NCI-H1694 treated with DMSO at 0.1 percent for 48 hours (cell line): ENCODE measurements around the gene PTPMT1.
"Not testable (repeated sequence)": the region's sequence is repeated elsewhere in the genome, so short reads cannot be mapped to it uniquely, and the experiment has no call there.

Source experiments
- DNase-seq: peaks from one replicate; lab custom pipeline; 2025; lab: John Stamatoyannopoulos, UW

Gene PTPMT1

DNA sequence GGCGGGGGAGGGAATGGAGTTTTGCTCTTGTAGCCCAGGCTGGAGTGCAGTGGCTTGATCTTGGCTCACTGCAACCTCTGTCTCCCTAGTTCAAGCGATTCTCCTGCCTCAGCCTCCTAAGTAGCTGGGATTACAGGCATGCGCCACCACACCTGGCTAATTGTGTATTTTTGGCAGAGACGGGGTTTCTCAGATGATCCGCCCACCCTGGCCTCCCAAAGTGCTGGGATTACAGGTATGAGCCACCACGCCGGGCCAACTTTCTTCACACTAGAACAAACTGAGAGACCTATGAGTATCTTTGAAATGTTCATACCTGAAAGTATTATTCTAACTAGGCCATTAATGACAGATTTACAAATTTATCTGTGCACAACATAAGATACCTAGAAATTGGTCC, 19.1 kb upstream of the PTPMT1 start:
- not testable (repeated sequence) for DNase-seq

DNA sequence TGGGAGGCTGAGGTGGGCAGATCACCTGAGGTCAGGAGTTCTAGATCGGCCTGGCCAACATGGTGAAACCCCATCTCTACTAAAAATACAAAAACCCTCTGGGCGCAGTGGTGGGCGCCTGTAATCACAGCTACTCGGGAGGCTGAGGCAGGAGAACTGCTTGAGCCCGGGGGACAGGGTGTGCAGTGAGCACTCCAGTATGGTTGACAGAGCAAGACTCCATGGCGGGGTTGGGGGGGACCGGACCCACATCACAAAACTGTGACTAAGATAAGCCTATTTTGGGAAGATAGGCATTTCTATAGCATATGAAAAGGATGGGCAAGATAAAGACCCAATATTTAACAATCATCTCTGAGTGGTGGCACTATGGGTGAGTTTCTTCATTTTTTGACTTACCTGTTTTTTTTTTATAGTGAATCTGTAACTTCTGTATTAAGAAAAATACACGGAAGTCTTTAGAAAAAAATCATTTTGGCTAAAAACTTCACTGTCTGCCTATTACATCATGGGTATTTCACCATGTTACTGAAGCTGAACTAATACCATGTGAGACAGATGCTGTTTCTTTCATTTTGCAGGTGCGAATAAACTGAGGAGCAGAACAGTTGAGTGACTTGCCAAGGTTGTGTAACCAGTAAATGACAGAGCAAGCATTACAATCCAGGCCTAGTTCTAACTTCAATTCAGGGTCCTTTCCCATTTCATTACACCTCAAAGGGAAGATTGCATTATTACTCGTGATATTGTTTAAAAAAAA, 14.9 kb upstream of the PTPMT1 start:
- no peak for DNase-seq

DNA sequence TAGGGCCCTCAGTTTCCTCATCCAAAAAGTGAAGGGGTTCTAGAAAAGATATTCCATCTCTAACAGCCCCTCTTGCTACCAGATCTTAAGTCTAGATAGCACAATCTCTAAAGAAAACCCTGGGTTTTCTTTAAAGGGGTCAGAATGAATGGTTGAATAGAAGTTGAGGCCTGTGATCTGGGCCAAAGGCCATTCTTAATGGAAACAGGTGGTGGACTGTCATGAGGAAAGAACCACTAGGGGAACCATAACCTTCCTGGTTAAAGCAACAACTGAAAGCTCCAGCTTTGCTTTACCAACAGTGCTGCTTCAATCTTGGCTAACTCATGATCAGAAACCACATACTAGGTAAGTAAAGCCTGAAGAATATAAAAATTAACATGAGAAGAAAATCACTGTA, 14.3 kb upstream of the PTPMT1 start:
- DNase-seq: peak; percentile 4

DNA sequence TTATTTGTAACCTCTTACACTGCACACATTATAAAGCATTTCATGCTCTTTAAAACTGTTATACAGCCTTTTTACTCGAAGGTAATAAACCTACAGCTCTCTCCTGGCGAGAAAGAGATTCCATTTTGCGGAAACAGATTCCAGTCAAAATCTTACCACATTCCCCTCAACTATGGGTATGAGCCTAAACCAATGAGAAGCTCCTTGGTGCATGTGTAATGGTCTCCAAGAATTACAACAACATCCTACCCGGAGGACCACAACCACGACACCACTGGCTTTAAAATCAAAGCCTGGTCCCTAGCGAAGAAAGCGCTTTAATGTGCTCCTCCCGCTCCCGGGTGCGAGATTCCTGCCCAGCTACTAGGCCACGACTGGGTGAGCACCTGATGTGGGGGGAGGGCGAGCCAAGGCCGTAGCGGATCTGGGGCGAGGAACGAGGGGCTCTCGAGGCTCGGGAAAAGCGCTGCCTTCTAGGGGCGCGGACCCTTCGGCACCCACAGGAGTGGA, 13.3 kb upstream of the PTPMT1 start:
- no peak for DNase-seq

DNA sequence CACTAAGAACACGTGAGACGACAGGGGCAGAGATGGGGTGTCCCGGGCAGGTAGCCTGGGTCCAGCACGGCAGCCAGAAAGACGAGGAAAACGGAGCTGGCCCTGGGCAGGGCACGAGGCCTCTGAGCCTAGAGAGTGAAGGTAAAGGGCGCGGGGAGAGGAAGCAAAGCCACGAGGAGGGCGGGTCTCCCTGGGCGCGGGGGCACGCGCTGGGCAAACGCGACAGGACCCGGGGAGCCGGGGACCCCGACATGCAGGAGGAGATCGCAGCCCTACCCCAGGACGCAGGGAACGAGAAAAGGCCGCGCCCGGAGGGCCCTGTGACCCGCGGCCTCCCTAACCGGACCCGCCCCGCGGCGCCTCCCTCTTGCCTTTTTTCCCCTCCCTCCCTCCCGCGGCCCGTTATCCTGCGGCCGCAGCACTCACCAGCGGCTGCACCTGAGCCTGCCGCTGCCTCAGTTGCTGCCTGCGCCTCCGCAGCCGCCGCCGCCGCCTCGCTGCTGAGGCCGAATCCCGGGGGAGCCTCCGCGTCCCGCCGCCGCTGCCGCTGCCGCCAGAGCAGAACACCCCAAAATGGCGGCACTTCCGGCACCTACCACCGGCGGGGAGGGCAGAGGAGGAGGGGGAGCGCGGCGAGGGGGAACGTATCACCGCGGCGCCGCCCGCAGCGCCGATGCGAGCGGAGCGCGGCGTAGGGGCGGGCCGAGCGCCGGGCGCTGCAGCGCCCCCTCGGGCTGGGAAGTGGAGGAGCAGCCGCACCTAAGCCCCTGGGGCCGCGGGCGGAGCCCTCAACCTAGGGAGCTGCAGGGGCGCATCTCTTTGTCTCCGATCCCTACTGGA, 12.6 kb upstream of the PTPMT1 start, which contains the start of gene CELF1:
Gene CELF1 (minus strand): TSS at position 567 of the 840 bp plus-strand sequence. CDS start 53,609 bp downstream, outside the sequence.
- DNase-seq: peak; percentile 85

DNA sequence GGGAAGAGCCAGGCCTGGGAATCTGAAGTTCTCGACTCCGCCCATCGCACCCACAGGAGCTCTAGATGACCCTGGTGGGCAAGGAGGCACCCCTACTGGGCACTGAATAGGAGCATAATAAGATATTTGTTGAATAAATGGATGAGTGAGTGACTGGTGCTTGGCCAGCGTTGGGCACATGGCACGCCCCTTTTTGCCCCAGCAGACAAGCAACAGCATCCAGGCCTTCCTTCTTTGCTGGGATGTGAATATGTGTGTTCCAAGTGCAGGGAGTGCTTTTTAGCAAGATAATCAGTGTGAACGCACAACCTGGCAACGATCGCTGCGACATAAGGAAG, 12.0 kb upstream of the PTPMT1 start:
- no peak for DNase-seq

DNA sequence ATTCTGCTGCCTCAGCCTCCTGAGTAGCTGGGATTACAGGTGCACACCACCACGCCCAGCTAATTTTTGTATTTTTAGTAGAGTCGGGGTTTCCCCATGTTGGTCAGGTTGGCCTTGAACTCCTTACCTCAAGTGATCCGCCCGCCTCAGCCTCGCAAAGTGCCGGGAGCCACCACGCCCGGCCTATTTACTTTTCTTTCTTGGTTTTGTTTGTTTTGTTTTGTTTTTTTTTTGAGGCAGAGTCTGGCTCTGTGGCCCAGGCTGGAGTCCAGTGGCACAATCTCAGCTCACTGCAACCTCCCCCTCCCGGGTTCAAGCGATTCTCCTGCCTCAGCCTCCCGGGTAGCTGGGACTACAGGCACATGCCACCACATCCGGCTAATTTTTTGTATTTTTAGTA, 8.4 kb upstream of the PTPMT1 start:
- not testable (repeated sequence) for DNase-seq

DNA sequence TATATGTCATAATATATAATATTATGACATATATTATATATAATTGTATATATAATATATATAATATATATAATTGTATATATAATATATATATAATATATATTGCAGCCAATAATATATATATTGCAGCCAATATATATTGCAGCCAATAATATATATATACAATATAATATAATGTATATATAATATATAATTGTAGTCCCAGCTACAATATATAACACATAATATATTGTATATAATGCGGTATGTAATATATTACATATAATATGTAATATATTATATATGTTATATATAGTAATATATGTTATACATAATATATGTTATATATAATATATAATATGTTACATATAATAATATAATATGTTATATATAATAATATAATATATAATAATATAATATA, 6.7 kb upstream of the PTPMT1 start:
- no peak for DNase-seq

DNA sequence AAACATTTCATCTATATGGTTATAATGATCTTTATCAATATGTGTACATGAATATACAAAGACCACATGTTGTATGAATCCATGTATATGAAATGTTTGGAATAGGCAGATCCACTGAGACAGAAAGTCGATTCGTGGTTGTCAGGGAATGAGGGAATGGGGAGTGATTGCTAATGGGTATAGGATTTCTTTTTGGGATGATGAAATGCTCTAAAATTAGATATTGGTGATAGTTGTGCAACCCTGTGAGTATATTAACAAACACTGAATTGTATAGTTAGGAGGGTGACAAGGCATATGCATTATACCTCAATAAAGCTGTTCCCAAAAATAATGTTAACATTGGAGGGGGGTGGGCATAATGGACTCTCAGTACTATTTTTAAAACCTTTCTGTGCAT, 5.0 kb upstream of the PTPMT1 start:
- no peak for DNase-seq

DNA sequence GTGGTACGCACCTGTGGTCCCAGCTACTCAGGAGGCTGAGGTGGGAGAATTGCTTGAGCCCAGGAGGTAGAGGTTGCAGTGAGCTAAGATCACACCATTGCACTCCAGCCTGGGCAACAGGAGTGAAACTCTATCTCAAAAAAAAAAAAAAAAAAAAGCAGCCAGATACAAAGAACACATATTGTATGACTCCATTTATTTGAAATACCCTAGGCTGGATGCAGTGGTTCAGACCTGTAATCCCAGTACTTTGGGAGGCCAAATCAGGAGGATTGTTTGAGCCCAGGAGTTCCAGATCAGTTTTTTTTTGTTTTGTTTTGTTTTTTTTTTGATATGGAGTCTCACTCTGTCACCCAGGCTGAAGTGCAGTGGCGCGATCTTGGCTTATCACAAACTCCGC, 3.0 kb upstream of the PTPMT1 start:
- DNase-seq: not testable (repeated sequence)

DNA sequence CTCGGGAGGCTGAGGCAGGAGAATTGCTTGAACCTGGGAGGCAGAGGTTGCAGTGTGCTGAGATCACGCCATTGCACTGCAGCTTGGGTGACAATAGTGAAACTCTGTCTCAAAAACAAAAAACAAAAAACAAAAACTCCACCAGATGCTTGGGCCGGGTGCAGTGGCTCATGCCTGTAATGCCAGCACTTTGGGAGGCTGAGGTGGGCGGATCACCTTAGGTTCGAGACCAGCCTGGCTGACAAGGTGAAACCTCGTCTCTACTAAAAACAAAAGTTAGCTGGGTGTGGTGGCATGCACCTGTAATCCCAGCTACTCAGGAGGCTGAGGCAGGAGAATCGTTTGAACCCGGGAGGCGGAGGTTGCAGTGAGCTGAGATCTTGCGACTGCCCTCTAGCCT, 1.0 kb upstream of the PTPMT1 start:
- DNase-seq: not testable (repeated sequence)

DNA sequence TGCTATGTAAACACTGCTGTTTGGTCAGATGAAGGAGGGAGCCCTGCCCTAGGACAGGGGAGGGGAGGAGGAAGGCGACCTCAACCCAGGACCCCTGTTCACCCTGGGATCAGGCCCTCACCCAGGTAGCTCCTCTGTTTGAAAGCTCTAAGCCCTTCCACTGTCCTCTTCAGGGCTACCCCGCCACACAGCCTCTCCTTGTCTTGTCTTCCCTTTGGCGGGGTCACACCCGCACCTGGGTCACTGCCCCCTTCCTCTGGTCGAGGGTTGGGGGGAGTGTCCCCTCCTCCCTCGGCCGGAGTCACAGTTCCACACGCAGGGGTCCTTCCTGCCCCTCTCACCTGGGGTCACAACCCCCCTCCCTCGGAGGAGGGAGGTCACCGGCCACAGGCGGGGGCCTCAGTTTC, 463 bp upstream of the PTPMT1 start:
- no peak for DNase-seq

DNA sequence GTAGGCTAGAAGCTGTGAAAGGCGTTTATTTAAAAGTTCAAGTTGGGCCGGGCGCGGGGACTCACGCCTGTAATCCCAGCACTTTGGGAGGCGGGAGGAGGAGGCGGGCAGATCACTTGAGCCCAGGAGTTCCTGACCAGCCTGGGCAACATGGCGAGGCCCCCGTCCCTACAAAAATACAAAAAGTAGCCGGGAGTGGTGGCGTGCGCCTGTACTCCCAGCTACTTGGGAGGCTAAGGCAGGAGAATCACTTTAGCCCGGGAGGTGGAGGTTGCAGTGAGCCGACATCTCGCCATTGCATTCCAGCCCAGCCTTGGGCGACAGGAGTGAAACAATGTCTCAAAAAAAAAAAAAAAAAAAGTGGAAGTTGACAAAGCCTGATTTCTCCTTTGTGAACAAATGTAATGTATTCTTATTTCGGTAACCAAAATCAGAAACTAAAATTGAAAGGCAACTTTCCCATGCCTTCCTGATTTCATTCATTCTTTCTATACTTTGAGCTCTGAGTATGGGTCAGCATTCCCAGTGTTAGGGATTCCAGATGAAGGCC, 825 bp downstream of the PTPMT1 start:
- DNase-seq: no peak

DNA sequence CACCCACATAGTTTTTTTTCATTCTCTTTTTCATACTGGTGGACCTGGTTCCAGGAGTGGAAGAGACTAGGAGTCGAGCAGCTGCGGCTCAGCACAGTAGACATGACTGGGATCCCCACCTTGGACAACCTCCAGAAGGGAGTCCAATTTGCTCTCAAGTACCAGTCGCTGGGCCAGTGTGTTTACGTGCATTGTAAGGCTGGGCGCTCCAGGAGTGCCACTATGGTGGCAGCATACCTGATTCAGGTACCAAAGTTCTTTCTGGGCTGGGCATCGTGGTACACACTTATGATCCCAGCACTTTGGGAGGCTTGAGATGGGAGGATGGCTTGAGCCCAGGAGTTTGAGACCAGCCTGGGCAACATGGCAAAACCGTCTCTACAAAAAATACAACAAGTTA, 4.2 kb downstream of the PTPMT1 start:
- DNase-seq: no peak

DNA sequence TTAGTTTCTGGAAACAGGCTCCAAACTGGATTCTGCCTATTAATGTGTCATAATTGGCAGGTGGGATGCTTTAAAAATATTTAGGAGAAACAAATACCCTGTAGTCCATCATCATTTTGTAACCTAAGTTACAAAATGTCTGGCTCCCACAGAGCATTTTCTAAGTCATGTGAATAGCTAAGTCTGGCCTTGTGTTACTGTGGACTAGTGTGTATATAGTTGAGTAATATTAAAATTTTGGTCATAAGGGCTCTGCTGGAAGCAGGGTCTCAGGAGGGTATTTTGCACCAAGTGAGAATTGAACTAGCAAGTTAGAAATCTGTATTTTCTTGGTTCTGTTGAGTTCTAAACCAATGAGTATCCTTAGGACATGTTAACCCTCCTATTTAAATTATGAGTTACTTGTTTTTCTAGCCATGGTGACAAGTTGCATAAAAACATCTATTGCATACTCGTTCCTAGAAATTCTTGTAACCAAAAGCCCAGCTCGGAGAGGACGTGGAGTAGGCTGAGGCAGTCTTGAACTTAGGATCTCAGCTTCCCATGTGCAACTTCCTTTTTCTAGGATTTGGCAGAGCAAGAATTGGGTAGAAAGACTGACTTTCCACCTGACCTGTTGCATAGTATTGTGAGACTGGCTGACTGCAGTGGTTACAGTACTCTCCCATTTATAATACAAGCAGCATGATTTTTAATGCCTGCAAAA, 5.4 kb downstream of the PTPMT1 start:
- DNase-seq: no peak

DNA sequence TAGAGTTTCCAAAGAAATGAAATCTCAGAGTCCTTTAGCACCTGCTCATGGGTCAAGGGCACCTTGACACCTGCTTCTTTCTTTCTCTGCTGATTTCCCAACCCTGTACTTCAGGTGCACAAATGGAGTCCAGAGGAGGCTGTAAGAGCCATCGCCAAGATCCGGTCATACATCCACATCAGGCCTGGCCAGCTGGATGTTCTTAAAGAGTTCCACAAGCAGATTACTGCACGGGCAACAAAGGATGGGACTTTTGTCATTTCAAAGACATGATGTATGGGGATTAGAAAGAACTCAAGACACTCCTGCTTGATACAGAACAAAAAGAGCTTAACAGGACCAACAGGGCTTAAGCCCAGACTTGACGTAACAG, 5.9 kb downstream of the PTPMT1 start:
- no peak for DNase-seq

DNA sequence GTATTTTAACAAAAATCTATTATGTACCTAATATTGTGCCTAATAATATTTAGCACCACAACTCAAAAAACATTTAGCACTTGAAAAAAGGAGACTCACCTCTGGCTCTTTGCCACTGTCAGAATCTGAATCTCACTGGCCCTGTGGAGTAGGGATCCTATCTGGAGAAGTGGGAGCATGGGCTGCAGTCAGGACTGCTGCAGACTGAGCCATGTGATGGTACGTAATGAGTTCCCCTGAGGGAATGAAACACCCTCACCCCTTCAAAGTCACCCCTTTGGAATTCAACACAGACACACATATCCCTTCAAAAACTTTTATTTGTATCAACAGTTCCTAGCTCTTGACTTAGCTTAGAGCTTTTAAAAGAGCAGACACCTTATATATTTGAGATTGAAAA, 6.5 kb downstream of the PTPMT1 start:
- no peak for DNase-seq

DNA sequence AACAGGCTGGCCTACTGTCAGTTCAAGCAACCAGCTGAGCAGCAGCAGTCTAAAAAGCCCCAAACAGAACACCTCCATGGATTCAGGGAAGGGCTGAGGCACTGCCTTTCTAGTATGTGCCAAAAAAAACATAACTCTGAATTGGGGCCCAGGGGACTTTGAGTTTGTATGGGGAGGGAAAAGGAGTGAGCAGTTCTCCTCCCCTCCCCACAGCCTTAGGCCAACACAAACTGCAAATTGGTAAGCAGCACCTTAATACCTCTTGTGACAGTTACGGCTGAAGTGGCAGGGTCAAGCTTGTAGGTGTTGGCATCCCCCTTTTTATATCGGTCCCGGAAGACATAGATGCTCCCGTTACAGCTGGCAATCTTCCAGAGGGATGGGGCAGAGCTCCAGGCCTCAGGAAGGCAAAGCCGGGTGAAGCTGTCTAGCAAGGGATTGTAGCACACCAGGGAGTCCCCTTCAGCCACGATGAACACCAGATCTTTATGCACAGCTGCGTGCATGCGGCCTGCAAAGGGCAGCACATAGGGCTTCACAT, 7.4 kb downstream of the PTPMT1 start:
- DNase-seq: no peak

DNA sequence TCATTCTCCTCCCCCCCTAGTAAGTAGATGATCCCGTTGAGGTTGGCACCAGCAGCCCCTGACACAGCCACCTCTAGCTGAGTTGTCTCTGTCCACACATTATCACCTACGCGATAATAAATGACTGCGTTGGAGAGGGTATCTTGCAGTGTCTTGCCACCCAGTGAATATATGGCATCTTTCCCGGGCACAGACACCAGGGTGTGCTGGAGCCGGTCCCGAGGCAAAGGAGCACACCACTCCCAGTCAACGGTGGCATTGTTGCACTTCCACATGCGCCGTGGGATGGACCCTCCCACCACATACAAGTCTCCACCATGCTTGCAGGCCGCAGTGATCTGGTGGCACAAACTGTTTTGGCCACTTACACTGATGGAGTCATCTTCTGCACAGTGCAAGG, 7.9 kb downstream of the PTPMT1 start:
- DNase-seq: no peak

DNA sequence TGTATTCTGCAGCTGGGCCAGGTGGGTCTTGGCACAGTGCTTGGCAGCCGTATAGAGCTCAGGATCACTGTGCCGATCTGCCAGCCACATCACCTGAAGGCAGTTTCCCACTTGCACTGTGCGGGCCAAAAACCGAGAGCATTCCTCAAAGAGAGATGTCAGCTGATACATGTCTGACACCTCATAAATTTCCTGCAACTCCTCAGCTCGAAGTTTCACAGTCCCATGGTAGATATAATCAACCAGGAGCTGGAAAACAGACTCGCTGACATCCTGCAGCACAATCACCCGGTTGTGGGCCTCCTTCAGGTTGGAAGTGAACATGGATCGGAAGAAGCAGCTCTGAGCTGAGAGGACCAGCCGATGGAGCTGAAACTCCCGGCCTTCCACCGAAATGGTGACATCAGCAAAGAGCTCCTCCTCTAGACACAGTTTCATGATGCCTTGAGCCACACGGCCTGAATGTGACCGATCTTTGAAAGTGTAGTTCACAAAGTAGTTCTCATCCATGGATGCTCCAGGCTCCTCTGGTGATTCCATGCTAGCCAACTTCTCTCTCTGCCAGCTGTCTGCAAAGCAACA, 12.2 kb downstream of the PTPMT1 start:
- no peak for DNase-seq
